Activated naive CD8-positive, alpha-beta T cell (primary cell): Measurements from ENCODE around the gene ACVR1.
"Not testable (repeated sequence)": the region's sequence is repeated elsewhere in the genome, so short reads cannot be mapped to it uniquely, and the experiment has no call there.

Source experiments
- H3K27ac Mint-ChIP-seq: one replicate; pipeline ENCODE4 v1.8.0; 2021; ENCODE audit warnings: mixed read lengths
- H3K27me3 Mint-ChIP-seq: one replicate; pipeline ENCODE4 v1.8.0; 2021; ENCODE audit warnings: mixed read lengths
- H3K36me3 Mint-ChIP-seq: one replicate; pipeline ENCODE4 v1.8.0; 2021; ENCODE audit warnings: mixed read lengths
- H3K4me1 Mint-ChIP-seq: one replicate; pipeline ENCODE4 v1.8.0; 2021; ENCODE audit warnings: low read depth, mixed read lengths
- H3K4me3 Mint-ChIP-seq: one replicate; pipeline ENCODE4 v1.8.0; 2021; ENCODE audit warnings: mild to moderate bottlenecking, mixed read lengths
- H3K9me3 Mint-ChIP-seq: one replicate; pipeline ENCODE4 v1.8.0; 2021; ENCODE audit warnings: low read depth, mixed read lengths

ACVR1 gene

GRCh38 chr2:157900203-157900602, 24.1 kb upstream of the ACVR1 start:
- Mint-ChIP-seq H3K36me3 (peaks cover 3% of the 10 kb centered on the region), H3K4me3 (peak overlapping the region; percentile 52), H3K4me1 (peaks cover 71% of the 10 kb centered on the region), H3K27ac (peak overlapping the region; percentile 100), H3K9me3 (peaks cover 4% of the 10 kb centered on the region), H3K27me3 (no peaks in the 10 kb centered on the region)

- Mint-ChIP-seq H3K36me3 (peaks cover 3% of the 10 kb centered on the region), H3K4me3 (peak overlapping the region; percentile 90), H3K4me1 (peaks cover 79% of the 10 kb centered on the region), H3K9me3 (peaks cover 4% of the 10 kb centered on the region), H3K27ac (peak overlapping the region; percentile 100), H3K27me3 (no peaks in the 10 kb centered on the region)
Measured at GRCh38 chr2:157899125-157899839, 23.2 kb upstream of the ACVR1 start.

- Mint-ChIP-seq H3K27ac (peak overlapping the region; percentile 100), H3K27me3 (no peaks in the 10 kb centered on the region), H3K36me3 (peaks cover 3% of the 10 kb centered on the region), H3K4me1 (peaks cover 84% of the 10 kb centered on the region), H3K9me3 (peaks cover 4% of the 10 kb centered on the region), H3K4me3 (peak overlapping the region; percentile 90)
Measured at GRCh38 chr2:157898591-157898996, 22.5 kb upstream of the ACVR1 start.

- no peaks in the 10 kb centered on the region for H3K27me3 Mint-ChIP-seq
- H3K27ac Mint-ChIP-seq = peak overlapping the region; percentile 100
- peak overlapping the region; percentile 90 for H3K4me3 Mint-ChIP-seq
- H3K9me3 Mint-ChIP-seq = peaks cover 4% of the 10 kb centered on the region
- peaks cover 3% of the 10 kb centered on the region for H3K36me3 Mint-ChIP-seq
- peaks cover 86% of the 10 kb centered on the region for H3K4me1 Mint-ChIP-seq
Measured at GRCh38 chr2:157897106-157897971, 21.2 kb upstream of the ACVR1 start.

GRCh38 chr2:157895531-157895930, 19.4 kb upstream of the ACVR1 start:
- peaks cover 4% of the 10 kb centered on the region for H3K9me3 Mint-ChIP-seq
- peaks cover 92% of the 10 kb centered on the region for H3K4me1 Mint-ChIP-seq
- peak overlapping the region; percentile 51 for H3K4me3 Mint-ChIP-seq
- no peaks in the 10 kb centered on the region for H3K27me3 Mint-ChIP-seq
- H3K27ac Mint-ChIP-seq = peak overlapping the region; percentile 88
- H3K36me3 Mint-ChIP-seq = peaks cover 3% of the 10 kb centered on the region

- peaks cover 4% of the 10 kb centered on the region for H3K9me3 Mint-ChIP-seq
Measured at GRCh38 chr2:157894694-157895435, 18.7 kb upstream of the ACVR1 start.

GRCh38 chr2:157893611-157894010, 17.5 kb upstream of the ACVR1 start:
- H3K27ac Mint-ChIP-seq = no peak overlapping the region
- peaks cover 4% of the 10 kb centered on the region for H3K9me3 Mint-ChIP-seq
- H3K4me3 Mint-ChIP-seq = no peak overlapping the region
- peaks cover 3% of the 10 kb centered on the region for H3K36me3 Mint-ChIP-seq
- H3K27me3 Mint-ChIP-seq = no peaks in the 10 kb centered on the region
- H3K4me1 Mint-ChIP-seq = peaks cover 77% of the 10 kb centered on the region

More at GRCh38 chr2:157894694-157895435, 18.7 kb upstream of the ACVR1 start:
- peaks cover 87% of the 10 kb centered on the region for H3K4me1 Mint-ChIP-seq
- peak overlapping the region; percentile 88 for H3K27ac Mint-ChIP-seq
- H3K36me3 Mint-ChIP-seq = peaks cover 3% of the 10 kb centered on the region
- H3K27me3 Mint-ChIP-seq = no peaks in the 10 kb centered on the region
- peak overlapping the region; percentile 57 for H3K4me3 Mint-ChIP-seq

GRCh38 chr2:157891643-157892041, 15.5 kb upstream of the ACVR1 start:
- no peaks in the 10 kb centered on the region for H3K27me3 Mint-ChIP-seq
- H3K27ac Mint-ChIP-seq = peak overlapping the region; percentile 81
- H3K9me3 Mint-ChIP-seq = no peaks in the 10 kb centered on the region
- H3K4me3 Mint-ChIP-seq = peak overlapping the region; percentile 48
- H3K4me1 Mint-ChIP-seq = peaks cover 62% of the 10 kb centered on the region
- peaks cover 4% of the 10 kb centered on the region for H3K36me3 Mint-ChIP-seq

- H3K4me1 Mint-ChIP-seq = peaks cover 57% of the 10 kb centered on the region
- H3K27ac Mint-ChIP-seq = peak overlapping the region; percentile 81
- peaks cover 4% of the 10 kb centered on the region for H3K36me3 Mint-ChIP-seq
- H3K4me3 Mint-ChIP-seq = peak overlapping the region; percentile 48
- no peaks in the 10 kb centered on the region for H3K27me3 Mint-ChIP-seq
- H3K9me3 Mint-ChIP-seq = no peaks in the 10 kb centered on the region
Measured at GRCh38 chr2:157890969-157891642, 15.0 kb upstream of the ACVR1 start.

- H3K4me1 Mint-ChIP-seq = peaks cover 31% of the 10 kb centered on the region
- H3K9me3 Mint-ChIP-seq = no peaks in the 10 kb centered on the region
- no peak overlapping the region for H3K27ac Mint-ChIP-seq
- H3K4me3 Mint-ChIP-seq = no peak overlapping the region
- H3K27me3 Mint-ChIP-seq = no peaks in the 10 kb centered on the region
- H3K36me3 Mint-ChIP-seq = peaks cover 7% of the 10 kb centered on the region
Measured at GRCh38 chr2:157887946-157888345, 11.8 kb upstream of the ACVR1 start.

GRCh38 chr2:157884533-157884932, 8.4 kb upstream of the ACVR1 start:
- not testable (repeated sequence) for H3K27me3 Mint-ChIP-seq, H3K9me3 Mint-ChIP-seq, H3K4me3 Mint-ChIP-seq, H3K4me1 Mint-ChIP-seq, H3K27ac Mint-ChIP-seq, H3K36me3 Mint-ChIP-seq

- Mint-ChIP-seq H3K27me3 (no peaks in the 10 kb centered on the region), H3K9me3 (no peaks in the 10 kb centered on the region), H3K36me3 (peaks cover 5% of the 10 kb centered on the region), H3K27ac (no peak overlapping the region), H3K4me1 (peaks cover 13% of the 10 kb centered on the region), H3K4me3 (no peak overlapping the region)
Measured at GRCh38 chr2:157880927-157881326, 4.8 kb upstream of the ACVR1 start.

GRCh38 chr2:157877761-157878400, 1.8 kb upstream of the ACVR1 start:
- Mint-ChIP-seq H3K4me3 (peak overlapping the region; percentile 87), H3K27ac (no peak overlapping the region), H3K4me1 (peaks cover 35% of the 10 kb centered on the region), H3K27me3 (no peaks in the 10 kb centered on the region), H3K36me3 (peaks cover 2% of the 10 kb centered on the region), H3K9me3 (no peaks in the 10 kb centered on the region)

GRCh38 chr2:157876786-157877138, 632 bp upstream of the ACVR1 start:
- Mint-ChIP-seq H3K4me3 (peak overlapping the region; percentile 87), H3K36me3 (peaks cover 2% of the 10 kb centered on the region), H3K27me3 (no peaks in the 10 kb centered on the region), H3K27ac (peak overlapping the region; percentile 73), H3K9me3 (no peaks in the 10 kb centered on the region), H3K4me1 (peaks cover 41% of the 10 kb centered on the region)
